ENCODE results near the gene NEXMIF. TPM values are rescaled to one million over a fixed set of nuclear protein-coding genes. Genes with fewer than 3 reads are reported as not detected.

Gene NEXMIF
- polyA plus RNA-seq, 1 donor (not counting 4 experiments of a cell fraction or from before 2014, with no cell fraction given) = under 0.01 TPM

GRCh38 chrX:74800062-74800461, 125.2 kb downstream of the NEXMIF start:
- H3K9me1 ChIP-seq (ENCODE audit: control insufficient read depth, extremely low read depth, insufficient read depth, low read length) = no peaks in the 10 kb centered on the region
- no peak overlapping the region for H3K27ac ChIP-seq (ENCODE audit: control insufficient read depth, insufficient read depth, low read length)
- no peaks in the 10 kb centered on the region for H3K79me2 ChIP-seq (ENCODE audit: control insufficient read depth, insufficient read depth, low read length)
- no peaks in the 10 kb centered on the region for H4K20me1 ChIP-seq (ENCODE audit: control insufficient read depth, extremely low read depth, insufficient read depth, low read length)
- no peaks in the 10 kb centered on the region for H3K4me1 ChIP-seq (ENCODE audit: control insufficient read depth, extremely low read depth, insufficient read depth, low read length)
- no peaks in the 10 kb centered on the region for H3K36me3 ChIP-seq (ENCODE audit: control insufficient read depth in 2 of 2, extremely low read depth in 1 of 2, insufficient read depth in 2 of 2, low read length in 2 of 2)
- no peak overlapping the region for H3K4me2 ChIP-seq (ENCODE audit: control insufficient read depth, extremely low read depth, insufficient read depth, low read depth, low read length)
- FAIRE-seq (no peak), DNase-seq (ENCODE audit: low read depth, low spot score) (no peak)
- no peak for TF ChIP-seq CTCF (optimal IDR thresholded peaks at IDR 0.05 in 1 of 3, IDR thresholded peaks at IDR 0.05 in 1 of 3, conservative IDR thresholded peaks at IDR 0.05 in 1 of 3; ENCODE audit: extremely low read depth in 1 of 3, insufficient read depth in 2 of 3, low read length in 3 of 3)
- TF ChIP-seq EZH2 (IDR thresholded peaks at IDR 0.05; ENCODE audit: low read length) = no peak
- H3K4me3 ChIP-seq (ENCODE audit: control insufficient read depth in 2 of 3, extremely low read depth in 1 of 3, insufficient read depth in 2 of 3, low read depth in 1 of 3, low read length in 3 of 3) = no peak overlapping the region
- no peak overlapping the region for H2AFZ ChIP-seq (ENCODE audit: control insufficient read depth, low read length)
- dilution Hi-C loops (cut with MboI; ENCODE audit: extremely low pct_ligation_motif_present, low sequenced_read_pairs) = no loop called here
- no peak overlapping the region for H3K9ac ChIP-seq (ENCODE audit: control insufficient read depth, extremely low read depth, insufficient read depth, low read length)
- no peaks in the 10 kb centered on the region for H3K27me3 ChIP-seq (ENCODE audit: control insufficient read depth, extremely low read depth, insufficient read depth, low read length)
- no peaks in the 10 kb centered on the region for H3K9me3 ChIP-seq (ENCODE audit: control insufficient read depth, low read depth, low read length)

GRCh38 chrX:74797338-74797887, 127.8 kb downstream of the NEXMIF start:
- Histone ChIP-seq H3K4me1 (ENCODE audit: control insufficient read depth, extremely low read depth, insufficient read depth, low read length) (no peaks in the 10 kb centered on the region), H3K9me1 (ENCODE audit: control insufficient read depth, extremely low read depth, insufficient read depth, low read length) (no peaks in the 10 kb centered on the region), H4K20me1 (ENCODE audit: control insufficient read depth, extremely low read depth, insufficient read depth, low read length) (no peaks in the 10 kb centered on the region), H3K36me3 (ENCODE audit: control insufficient read depth in 2 of 2, extremely low read depth in 1 of 2, insufficient read depth in 2 of 2, low read length in 2 of 2) (no peaks in the 10 kb centered on the region), H2AFZ (ENCODE audit: control insufficient read depth, low read length) (no peak overlapping the region), H3K9ac (ENCODE audit: control insufficient read depth, extremely low read depth, insufficient read depth, low read length) (no peak overlapping the region), H3K79me2 (ENCODE audit: control insufficient read depth, insufficient read depth, low read length) (no peaks in the 10 kb centered on the region), H3K27ac (ENCODE audit: control insufficient read depth, insufficient read depth, low read length) (no peak overlapping the region), H3K9me3 (ENCODE audit: control insufficient read depth, low read depth, low read length) (no peaks in the 10 kb centered on the region), H3K27me3 (ENCODE audit: control insufficient read depth, extremely low read depth, insufficient read depth, low read length) (no peaks in the 10 kb centered on the region), H3K4me2 (ENCODE audit: control insufficient read depth, extremely low read depth, insufficient read depth, low read depth, low read length) (no peak overlapping the region), H3K4me3 (ENCODE audit: control insufficient read depth in 2 of 3, extremely low read depth in 1 of 3, insufficient read depth in 2 of 3, low read depth in 1 of 3, low read length in 3 of 3) (no peak overlapping the region)
- dilution Hi-C loops (cut with MboI; ENCODE audit: extremely low pct_ligation_motif_present, low sequenced_read_pairs) = no loop called here
- FAIRE-seq (no peak), DNase-seq (ENCODE audit: low read depth, low spot score) (no peak)
- TF ChIP-seq CTCF (optimal IDR thresholded peaks at IDR 0.05 in 1 of 3, IDR thresholded peaks at IDR 0.05 in 1 of 3, conservative IDR thresholded peaks at IDR 0.05 in 1 of 3; ENCODE audit: extremely low read depth in 1 of 3, insufficient read depth in 2 of 3, low read length in 3 of 3) (no peak), EZH2 (IDR thresholded peaks at IDR 0.05; ENCODE audit: low read length) (no peak)
